Stimulated activated CD4-positive, alpha-beta T cell treated with anti-CD3 and anti-CD28 coated beads, Interleukin-1b, Interleukin-23, amount 100 ng/mL, for 48 hours (primary cell): ENCODE data around the gene CDH2.

Source experiments
- DNase-seq: peaks from one replicate; pipeline ENCODE4 v3.0.0-alpha.2; 2020

The CDH2 gene

DNA sequence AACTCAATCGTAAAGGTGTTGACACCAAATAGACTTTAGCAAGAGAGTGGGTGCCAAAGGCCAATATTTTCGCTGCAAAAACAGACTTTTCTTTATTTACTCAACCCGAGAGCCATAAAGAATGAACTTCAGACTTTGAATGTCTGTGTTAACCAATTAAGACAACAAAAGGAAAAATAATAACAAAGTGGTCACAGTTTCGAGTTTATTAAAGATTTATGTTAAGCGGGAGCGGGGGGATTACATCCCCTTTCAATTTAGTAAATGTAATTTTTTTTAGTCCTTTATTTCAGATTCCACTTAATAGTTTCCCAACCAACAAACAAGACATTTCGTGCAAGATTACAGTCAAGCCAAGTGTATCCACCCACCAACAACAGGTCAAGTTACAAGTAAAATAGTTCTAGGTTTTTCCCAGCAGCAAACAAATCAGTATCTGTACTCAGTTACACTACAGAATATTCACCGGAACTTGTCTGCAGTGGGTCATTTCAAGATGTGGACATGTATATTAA lies 9.0 kb downstream of the CDH2 start:
- no peak for DNase-seq

DNA sequence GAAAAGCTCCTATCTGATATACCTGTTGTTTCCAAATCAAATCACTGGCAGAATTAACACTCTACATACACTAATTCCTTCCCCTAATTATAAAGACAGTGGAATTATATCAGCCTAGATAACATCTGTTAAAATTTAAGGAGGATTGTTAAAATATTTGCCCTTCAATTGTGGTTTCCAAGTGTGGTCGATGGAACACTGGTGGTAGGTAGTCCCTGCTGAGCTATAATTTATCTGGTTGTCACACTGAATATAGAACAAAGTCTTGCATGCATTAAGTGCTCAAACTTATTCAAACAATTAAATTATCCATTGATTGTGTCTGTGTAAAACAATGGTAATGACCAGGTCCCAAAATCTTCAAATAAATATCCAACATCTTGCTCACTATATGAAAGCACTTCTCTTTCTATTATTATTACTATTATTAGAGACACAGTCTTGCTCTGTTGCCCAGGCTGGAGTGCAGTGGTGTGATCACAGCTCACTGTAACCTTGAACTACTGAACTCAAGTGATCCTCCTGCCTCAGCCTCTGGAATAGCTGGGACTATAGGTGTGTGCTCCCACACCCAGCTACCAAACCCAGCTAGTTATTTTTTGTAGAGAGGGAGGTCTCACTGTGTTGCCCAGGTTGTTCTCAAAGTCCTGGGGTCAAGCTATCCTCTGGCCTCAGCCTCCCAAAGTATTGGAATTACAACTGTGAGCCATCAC lies 12.0 kb downstream of the CDH2 start:
- no peak for DNase-seq

DNA sequence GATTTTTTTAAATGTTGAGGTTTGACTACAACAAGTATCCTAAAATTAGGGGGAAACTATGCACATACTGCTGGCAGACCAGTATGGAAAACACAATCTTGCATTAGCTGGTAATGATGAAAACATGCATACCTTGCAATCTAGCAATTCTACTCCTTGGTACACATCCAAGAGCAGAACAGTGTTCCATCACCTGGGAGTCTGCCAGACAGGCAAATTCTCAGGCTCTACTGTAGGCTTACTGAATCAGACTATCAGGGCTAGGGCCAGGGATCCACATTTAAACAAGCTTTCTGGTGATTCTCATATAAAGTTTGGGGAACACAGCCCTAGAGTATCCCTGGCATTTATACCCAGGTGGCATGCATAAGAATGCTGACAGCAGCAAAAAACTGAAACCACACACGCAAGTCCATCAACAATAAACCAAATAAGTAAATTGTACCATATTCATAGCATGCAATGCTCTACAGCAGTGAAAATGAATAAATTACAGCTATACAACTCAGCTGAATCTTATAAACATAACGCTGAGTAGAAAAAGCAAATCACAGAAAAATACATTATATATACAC lies 13.6 kb downstream of the CDH2 start:
- DNase-seq, result no peak

GRCh38 chr18:28161608-28162599 lies 15.0 kb downstream of the CDH2 start:
- no peak for DNase-seq

GRCh38 chr18:28159055-28159454 lies 17.9 kb downstream of the CDH2 start:
- DNase-seq, result no peak

DNA sequence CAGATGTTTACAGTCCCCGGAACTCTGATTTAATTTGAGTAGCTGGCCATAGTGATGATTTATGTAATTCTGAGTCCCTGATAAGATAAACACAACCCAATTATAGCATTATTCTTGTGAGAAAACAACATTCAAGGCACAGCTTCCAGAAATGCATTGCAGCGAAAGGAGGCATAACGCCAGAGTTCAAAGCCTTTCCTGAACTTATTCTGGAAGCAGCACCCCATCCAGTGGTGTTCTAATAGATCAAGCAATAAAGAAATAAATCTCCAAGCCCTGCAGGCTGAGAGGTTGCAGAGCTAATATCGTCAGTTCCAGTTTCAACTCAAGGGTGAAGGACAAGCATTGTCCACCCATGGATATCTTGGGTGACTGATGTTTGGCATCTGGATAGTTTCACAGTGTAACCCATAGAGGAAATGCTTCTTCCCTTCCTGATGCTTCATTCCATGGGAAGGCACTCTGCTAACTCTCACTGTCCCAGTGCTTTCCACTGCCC lies 18.8 kb downstream of the CDH2 start:
- DNase-seq, result no peak

DNA sequence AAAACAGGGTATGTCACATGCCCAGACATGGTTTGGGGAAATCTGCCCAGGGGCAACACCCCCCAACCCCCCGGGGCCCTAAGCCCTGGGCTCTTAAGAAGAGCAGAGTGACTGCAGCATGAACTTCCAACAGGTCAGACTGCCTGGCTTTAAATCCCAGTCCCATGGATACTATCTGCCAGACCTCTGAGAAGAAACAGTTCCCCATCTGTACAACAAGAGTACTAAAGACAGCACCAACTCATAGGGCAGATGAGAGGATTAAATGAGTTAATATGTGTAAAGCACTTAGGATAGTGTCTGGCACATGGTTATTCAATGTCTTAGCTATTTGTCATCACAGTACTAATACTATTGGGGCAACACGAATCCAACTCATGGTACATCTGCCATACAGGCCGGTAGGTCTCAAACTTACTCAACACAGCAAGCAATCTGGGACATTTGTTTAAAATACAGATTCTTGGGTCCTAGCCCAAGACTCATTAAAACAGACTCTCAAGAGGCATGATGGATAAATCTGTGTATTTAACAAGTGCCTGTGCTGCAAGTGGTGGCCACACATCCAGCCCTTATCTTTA lies 23.4 kb downstream of the CDH2 start:
- no peak for DNase-seq

- DNase-seq, result no peak
These were observed 24.2 kb downstream of the CDH2 start for GRCh38 chr18:28152754-28153153.

GRCh38 chr18:28152354-28152753 lies 24.6 kb downstream of the CDH2 start:
- DNase-seq, result no peak

- no peak for DNase-seq
These were observed 25.5 kb downstream of the CDH2 start for GRCh38 chr18:28151434-28151833.

GRCh38 chr18:28150925-28151324 lies 26.0 kb downstream of the CDH2 start:
- no peak for DNase-seq

DNA sequence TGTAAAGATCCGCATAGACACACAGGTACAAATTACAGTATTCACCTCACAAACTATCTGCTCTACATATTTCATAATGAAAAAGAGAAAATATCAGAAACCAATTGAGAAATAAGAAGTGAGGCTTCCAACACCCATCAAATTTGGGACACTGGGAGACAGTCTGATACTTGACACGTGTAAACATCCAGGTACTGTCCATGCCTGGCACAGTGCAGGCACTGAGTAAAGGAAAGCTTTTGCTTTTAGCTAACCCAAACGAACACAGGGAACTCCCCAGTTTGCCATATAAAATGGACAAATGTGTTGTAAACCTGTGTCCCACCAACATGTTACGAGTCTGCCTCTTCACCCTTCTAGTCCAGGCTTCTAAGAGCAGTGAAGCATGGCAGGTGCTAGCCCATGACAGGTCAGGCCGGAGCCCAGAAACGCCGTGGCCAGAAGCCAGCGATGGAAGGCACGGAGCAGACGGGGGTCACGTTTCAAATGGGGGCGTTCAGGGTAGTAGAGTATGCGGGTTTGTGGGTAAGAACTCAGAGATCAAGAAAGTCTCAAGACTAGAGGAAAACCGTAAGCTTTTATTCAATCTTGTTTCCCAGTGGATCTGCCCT lies 27.0 kb downstream of the CDH2 start:
- DNase-seq, result no peak

DNA sequence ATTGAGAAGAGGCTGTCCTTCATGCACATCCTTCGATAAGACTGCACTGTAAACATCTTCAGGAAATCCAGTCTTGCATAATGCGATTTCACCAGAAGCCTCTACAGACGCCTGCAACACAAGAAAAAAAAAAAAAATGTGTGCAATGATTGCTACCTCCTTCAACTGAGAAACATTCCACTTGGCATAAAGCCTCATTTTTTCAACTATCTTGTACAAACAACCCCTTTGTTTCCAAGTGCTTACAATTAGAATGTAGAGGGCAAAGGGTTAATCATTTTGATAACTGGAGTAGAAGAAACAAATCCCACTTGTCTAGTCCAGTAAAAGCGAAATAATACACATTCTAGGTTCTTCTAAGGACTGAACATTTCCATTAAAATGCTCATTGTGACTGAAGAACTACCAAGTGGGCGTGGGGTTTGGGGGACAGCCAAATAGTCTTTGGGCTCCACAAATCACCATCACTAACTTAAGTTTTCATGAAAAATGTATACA lies 29.2 kb downstream of the CDH2 start:
- no peak for DNase-seq

- no peak for DNase-seq
These were observed 33.2 kb downstream of the CDH2 start for GRCh38 chr18:28143725-28144124.

- no peak for DNase-seq
These were observed 38.1 kb downstream of the CDH2 start for GRCh38 chr18:28138816-28139215.

DNA sequence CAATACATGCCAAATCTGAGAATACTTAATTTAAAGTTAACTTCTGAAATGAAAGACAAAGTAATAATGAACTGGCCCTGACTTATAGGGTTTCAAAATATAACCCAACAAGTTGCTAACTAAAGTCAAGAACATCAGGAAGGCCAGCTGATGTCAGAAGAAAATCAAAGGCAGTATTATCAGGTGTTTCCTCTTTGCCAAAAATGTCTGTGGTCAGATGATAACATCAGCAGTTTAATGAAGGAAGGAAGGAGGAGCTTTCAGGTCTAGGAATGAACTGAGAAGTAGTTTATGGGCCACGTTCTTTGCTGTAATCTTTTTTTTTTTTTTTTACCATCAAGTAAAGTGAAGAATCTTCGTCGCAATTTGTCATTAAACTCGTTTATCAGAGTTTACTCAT lies 40.9 kb downstream of the CDH2 start:
- no peak for DNase-seq

DNA sequence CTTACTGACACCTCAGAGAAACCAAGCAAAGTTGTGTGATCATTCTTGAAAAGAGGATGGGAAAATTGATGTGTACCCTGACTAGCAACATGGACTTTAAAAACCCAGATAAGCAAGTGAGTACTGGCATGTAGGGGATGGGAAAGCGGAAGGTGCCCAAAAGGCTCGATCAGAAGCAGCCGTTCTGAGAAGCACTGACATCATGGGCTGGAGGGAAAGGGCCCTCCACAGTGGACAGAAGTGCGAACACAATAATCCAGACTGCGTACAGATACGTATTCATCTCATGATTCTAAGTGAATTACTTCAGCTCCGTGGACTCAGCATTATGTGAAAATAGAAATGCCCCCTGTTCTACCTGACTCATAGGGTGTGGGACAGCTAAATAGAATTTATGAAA lies 42.2 kb downstream of the CDH2 start:
- DNase-seq, result no peak

- DNase-seq, result no peak
These were observed 44.8 kb downstream of the CDH2 start for GRCh38 chr18:28132084-28132483.

- DNase-seq, result no peak
These were observed 48.3 kb downstream of the CDH2 start for GRCh38 chr18:28128659-28128980.

DNA sequence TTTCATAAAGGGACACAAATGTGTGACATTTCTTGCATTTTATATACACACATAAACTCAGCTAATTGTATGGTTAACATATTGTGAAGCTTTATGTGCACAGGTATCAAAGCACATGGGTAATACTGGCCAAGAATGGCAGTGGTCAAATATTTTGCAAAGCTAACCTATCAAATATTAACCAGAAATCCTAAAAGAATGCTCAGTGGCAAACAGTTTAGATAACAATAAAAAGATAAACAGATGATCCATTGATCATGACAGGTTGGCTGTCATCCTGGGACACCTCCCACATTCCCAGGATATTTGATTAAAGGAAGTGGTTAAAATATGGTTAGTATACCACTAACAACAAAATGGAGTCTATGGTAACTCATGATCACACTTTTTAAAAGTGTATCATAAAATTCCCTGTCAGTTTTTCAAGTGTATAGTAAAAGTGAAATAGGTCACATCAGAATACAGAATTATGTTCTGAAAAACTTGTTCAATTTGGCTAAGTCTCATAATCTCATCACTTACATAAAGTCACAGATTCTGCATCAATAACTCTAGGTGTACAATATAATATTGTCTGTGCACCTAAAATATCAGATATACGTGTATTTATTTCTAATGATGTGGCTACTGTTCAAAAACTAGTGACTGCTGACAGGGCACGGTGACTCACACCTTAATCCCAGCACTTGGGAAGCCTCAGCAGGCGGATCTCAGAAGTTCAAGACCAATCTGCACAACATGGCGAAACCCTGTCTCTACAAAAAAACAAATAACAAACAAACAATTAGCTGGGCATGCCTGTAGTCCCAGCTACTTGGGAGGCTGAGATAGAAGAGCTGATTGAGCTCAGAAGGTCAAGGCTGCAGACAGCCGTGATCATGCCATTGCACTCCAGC lies 48.9 kb downstream of the CDH2 start:
- DNase-seq, result no peak

DNA sequence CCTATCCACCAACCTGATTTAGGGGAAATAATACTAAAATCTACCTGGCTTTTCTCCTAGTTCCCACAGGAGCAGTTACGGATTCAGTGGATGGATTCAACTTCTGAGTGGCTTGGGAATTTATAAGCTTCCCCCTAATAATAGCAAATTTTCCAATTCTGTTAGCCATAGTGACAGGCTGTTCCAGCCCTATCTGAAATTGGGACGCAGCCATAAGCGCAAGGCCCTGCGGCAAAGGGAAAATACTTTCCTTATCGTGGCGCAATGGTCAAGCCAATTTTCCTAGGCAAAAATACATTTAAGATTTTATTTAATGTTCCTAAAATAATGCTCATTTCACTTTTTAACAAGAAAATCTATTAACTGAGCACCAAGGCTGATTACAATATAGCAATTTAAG lies 49.7 kb downstream of the CDH2 start:
- DNase-seq, result no peak
